Fibroblast of skin of scalp (primary cell): ENCODE measurements around the gene NSUN2.

Source experiments
- DNase-seq: peaks from one replicate; pipeline ENCODE4 v3.0.0-alpha.2; 2013

The NSUN2 gene

DNA sequence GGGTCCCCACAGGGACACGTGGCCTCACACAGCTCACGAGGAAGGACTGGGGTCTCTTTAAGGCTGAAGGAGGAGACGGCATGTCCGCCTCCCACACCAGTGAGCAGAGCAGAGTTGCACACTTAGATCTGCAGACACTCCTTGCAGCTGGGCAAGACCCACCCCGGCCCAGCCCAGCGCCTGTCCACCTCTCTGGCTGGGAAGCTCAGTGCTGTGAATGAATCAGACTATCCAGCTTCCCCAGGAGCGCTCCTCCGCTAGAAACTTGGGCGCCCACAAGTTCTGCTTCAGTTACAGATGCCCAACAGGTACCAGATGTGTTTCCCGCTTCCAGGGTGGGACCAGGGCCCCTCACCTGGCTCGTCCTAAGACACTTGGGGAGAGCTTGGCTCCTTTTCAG lies 78.9 kb downstream of the NSUN2 start:
- DNase-seq, result no peak

DNA sequence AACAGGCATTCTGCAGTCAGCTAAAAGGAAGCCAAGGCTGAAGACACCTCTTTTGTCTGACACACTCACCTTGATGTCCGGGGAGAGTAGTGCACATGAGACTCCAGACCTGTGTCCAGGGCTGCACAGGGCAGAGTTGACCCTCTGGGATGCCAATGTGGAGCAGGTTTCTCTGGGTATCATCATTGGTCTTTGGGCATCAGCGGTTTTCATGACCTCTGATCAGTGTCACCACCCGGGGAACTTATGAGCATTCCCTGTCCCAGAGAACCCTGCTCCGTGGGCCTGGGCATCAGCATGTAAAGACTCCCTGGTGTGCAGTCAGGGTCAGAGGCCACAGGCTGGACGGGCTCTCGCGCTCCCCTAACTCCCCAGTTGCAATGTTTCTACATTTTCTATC lies 80.2 kb downstream of the NSUN2 start:
- no peak for DNase-seq

DNA sequence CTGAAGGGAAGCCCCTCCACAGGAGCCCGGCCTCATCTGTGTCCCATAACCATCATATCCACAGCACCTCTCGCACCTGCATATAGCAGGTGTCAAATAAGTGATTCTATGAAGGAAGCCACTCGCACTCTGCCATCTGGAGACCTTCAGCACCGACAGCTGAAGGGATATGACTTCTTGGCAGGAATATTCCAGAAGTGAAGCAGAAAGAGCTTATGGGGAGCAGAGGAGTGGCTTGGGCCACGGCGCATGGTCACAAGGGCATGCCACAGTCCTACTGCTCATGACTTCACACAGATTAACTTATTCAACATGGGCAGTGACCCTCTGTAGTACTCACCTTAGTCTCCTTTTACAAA lies 80.9 kb downstream of the NSUN2 start:
- DNase-seq, result no peak

DNA sequence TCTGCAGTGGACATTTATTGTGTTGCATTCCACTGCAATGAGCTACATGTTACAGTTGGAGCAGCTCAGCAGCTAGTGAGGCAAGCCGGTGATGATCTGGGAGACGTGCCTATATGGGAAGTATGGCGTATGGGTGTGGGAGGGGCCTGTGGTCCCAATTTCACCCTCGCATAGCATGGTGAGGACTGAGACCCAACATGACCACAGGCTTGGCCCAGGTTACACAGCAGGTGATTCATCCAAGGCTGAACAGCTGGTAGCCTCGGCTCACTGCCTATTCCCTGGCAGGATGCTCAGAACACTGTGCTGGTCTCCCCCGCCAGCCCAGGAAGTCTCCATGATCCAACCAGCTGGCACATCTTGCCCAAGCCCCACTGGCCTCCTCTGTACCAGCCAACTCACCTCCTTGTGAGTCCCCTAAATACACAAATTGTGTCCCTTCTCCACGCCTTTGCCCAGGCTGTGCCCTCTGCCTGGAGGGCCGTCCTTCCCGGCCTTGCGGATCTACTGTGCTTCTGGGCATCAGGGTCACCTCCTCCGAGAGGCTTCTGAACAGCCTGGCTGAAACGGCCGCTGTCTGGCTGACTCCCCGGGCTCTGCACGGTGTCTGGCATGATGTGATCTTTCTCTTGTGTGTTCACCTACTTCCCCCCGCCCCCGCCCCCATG lies 81.4 kb downstream of the NSUN2 start:
- DNase-seq, result no peak

DNA sequence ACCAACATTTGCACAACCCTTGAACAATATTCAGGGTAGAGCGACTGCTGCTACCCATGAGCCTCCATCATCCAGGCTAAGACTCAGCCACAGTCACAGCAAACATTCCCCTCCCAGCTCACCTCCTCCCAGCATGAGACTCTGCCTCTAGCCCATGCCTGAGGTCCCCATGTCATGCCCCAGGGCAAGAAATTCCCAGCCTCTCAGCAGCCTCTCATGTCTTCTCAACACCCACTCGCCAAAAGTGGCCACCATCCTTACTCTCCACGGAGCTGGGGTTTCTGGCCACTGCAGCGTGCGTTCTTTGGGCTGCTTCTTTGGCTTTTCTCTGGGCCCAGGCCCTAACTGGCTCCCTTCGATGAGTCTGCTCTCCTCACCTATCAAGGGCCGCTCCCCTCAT lies 82.2 kb downstream of the NSUN2 start:
- DNase-seq, result no peak
